OCI-LY1 (cell line): ENCODE measurements around the gene MGRN1.

ENCODE experiments used
- CTCF ChIP-seq: fragments of 200-600 bp; sonication (generic), shearing (Covaris generic); IDR thresholded peaks from 2 replicates; pipeline ENCODE4 v1.5.1; 2017; ENCODE audit warnings: mild to moderate bottlenecking, antibody characterized with exemption, low read length, moderate library complexity, mixed read lengths
- EZH2 ChIP-seq: fragments of 200-600 bp; sonication (generic), shearing (Covaris generic); IDR thresholded peaks from 2 replicates; pipeline ENCODE4 v1.8.0; 2017; ENCODE audit warnings: borderline replicate concordance, mixed run types, mild to moderate bottlenecking, antibody characterized with exemption, low read length, moderate library complexity, mixed read lengths

DNA sequence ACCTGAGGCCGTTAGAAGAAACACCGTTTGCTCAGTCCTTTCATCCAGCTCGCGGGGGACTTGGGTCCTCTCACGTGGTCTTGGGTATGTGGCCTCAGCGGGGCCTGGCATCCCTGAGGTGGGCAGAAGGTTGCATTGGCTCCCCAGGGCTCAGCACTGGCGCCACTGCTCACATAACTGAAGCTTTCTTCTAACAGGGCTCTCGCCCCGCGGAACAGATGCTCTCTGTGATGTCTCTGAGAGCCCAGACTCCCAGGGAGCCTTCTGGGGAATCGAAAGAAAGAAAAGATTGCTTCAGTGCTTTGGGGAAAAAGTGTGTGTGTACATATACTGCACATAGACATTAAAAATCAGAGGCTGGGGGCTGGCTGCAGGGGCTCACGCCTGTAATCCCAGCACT, 10.1 kb downstream of the MGRN1 start:
- TF ChIP-seq CTCF (no peak), EZH2 (no peak)
